Hypothalamus (tissue), 51 donors: ENCODE results near the gene GNA12.
A peak's percentile ranks its signal among the peaks of the same experiment; 100 is the strongest.

Experiments used
- DNase-seq, 51 donors: peaks; one replicate each; lab custom pipeline; 2025; lab: John Stamatoyannopoulos, UW

GNA12 gene

DNA sequence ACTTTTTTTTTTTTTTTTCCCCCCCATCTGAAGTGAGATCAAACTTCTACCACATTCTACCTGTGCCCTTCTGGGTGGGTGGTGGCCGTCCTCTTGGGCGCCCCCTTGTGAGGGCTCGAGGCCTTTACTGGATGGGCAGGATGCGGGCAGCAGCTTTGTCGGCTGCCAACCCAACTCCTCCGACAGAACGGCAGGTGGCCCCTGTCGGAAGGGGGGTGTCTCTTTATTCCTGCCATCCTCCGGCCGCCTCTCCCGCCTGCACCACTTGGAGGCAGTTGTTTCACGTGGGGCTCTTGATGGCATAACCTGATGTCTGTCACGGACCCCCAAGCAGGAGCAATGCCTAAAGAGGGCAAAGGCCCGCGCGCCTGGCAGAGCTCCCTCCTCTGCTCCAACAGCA lies 125.1 kb downstream of the GNA12 start:
- peak in 18 of 51 donors; percentile 20 to 56 (median 34) for DNase-seq

- no peak for DNase-seq
These were observed 125.7 kb downstream of the GNA12 start for GRCh38 chr7:2718296-2718965.

DNA sequence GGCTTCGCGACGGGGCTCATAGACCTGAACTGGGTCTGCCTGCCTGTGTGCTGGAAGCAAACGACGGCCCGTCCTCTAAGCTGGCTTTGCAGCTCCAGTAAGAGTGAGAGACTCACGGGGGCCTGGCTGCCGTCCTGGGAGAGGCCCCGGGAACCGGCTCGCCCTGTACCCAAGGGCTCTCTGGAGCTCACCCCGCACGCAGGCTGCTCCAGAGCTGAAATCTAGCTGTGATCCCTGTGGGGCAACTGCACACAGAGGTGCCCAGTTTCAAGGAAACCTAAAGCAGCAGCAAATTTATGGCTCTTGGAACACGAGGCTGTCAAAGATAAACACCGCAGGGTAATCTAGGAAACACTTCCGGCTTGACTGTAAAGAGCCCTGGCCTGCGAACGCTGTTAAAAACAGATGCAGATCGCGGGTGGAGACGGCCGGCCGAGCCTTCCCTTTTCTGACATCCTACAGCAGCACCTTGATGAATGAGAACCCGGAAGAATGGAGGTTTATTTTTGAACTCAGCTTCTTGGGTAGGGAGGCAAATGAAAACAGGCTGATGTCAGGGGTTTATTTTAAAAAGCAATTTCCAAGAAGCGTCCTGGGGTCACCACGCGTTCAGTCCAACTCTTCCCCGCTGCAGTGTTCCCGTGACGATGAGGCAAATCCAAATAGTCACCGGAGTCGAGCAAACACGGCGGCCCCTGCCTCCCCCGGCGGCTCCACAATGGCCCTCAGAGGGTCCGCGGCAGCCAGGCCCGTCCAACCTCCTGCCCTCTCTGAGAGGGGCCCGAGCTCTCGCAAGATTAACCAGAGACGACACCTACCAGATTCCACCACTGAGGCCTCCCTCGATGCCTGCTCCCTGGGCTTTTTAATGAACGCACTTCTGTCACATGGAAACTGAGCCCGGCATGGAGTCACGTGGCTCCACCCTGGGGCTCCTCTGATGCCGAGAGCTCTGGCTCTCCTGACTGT lies 126.5 kb downstream of the GNA12 start:
- DNase-seq, result peak in 2 of 51 donors; percentile 21 to 23

DNA sequence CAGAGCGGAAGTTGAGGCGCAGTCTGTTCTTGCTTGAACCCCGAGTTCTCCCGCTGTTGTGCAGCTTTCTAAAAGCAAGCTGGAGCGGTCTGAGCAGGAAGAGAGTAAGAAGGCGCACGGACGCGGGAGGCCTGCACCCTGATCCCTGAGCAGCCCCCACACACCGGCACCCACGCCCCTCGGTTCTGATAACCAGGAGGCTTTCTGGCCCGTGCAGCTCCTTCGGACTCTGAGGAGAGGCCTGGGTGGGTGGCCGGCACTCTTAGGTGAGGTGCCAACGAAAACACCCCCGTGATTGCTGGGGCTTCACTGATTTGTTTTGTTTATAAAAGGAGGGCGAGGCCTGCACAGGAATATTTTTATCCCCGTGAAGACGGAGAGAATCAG lies 127.2 kb downstream of the GNA12 start:
- no peak for DNase-seq

DNA sequence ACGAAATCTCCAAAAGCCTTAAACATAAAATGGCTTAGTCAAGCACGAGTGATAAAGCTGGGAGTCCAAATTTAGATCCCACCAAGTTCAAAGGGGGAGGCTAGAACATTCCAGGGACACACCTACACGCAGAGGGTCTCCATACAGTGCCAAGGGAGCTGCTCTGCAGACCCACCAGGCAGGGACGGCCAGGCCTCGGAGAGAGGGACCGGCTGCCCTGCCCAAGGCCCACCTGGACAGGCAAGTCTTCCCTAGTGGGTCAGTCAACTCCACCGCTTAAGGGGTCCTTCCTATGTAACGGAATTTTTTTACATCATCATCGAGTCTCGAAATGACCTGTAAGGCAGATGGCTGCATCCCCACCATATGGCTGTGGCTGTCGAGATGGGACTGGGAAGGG lies 127.6 kb downstream of the GNA12 start:
- no peak for DNase-seq

- no peak for DNase-seq
These were observed 128.5 kb downstream of the GNA12 start for GRCh38 chr7:2715341-2716231.

DNA sequence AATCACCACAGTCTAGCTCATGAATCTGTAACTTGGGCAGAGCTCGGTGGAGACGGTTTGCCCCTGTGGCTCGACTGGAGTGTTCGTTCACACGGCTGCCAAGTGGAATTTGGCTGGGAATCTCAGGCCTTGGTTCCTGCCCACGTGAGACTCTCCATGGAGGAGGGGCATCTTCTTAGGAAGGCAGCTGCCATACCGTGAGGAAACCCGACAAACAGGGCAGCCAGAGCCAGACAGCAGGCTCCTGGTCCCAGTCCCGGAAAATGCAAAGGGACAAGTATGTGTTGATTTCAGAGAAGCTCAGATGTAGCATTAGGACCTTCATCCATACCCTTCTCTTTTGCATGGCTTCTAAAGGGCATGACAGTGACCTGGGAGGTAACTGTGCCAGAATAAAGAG lies 129.5 kb downstream of the GNA12 start:
- no peak for DNase-seq

DNA sequence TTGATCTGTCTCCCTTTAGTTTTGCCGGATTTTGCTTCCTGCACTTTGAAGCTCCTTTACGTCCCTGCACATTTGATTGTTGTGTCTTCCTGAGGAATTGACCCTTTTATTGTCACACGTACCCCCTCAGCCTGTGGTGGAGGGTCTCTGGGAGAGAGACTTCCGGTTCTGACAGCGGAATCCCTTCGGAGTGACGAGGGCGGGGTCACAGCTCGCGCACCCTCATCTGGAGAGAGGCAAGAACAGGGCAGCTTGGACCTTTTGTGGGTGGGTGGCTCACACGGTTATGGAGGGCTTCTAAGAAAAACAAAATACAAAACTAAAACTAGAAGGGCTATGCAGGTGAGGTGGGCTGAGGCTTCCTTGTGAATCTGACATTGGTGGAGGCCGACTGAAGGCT lies 130.1 kb downstream of the GNA12 start:
- DNase-seq, result no peak

- peak in 1 of 51 donors; percentile 31 for DNase-seq
These were observed 130.7 kb downstream of the GNA12 start for GRCh38 chr7:2713370-2713769.

DNA sequence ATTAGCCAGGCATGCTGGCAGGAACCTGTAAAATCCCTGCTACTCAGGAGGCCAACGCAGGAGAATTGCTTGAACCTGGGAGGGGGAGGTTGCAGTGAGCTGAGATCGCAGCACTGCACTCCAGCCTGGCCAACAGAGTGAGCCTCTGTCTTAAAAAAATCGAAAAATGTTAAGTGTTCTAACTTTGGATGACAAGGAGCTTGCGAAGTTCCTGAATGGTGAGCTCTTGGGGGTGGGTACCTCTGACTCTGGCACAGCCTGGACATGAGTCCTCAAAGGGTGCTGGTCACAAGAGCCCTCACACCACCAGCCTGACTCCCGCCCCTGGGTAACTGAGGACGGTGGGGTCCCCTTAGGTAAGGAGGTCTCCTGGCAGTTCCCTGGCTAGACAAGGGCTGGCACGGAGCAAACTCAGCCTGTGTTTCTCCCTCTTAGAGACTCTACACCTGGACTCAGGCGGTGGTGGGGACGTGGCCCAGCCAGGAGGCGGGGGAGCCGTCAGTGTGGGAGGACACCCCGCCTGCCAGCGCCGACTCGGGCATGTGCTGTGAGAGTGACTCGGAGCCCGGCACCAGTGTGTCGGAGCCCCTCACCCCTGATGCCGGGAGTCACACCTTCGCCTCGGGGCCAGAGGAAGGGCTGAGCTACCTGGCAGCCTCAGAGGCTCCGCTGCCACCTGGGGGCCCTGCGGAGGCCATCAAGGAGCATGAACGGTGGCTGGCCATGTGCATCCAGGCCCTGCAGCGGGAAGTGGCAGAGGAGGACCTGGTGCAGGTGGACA lies 132.0 kb downstream of the GNA12 start:
- DNase-seq, result no peak

DNA sequence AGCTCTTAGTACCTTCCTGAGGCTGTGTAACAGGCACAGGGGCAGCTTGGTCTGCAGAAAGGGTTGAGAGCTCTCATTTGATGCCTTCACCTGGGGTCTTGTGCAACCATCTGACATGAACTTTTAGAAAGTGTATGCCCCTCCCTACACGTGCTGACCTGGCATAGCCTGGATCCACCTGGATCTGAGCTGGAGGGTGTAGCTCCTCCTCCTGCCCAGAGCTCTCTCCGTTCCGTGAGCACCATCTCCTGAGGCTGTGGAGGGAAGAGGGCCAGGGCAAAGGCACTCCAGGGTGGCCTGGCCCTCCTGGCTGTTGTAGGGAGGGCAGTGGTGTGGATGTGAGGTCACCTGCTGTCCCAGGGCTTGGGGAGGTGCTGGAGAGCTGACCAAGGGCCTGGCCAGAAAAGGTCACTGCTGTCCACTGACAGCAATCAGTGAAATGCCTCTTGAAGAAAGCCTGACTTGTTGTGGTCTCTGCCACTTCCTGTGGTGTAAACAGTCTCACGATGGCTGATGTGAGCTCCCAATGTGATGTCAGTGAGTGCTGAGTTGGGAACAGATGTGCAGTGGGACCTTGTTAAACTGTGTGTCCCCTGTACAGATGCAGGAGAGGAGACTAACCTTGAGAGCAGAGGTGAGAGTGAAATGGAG lies 133.1 kb downstream of the GNA12 start:
- DNase-seq, result no peak

GRCh38 chr7:2710286-2710655 lies 133.8 kb downstream of the GNA12 start:
- no peak for DNase-seq

DNA sequence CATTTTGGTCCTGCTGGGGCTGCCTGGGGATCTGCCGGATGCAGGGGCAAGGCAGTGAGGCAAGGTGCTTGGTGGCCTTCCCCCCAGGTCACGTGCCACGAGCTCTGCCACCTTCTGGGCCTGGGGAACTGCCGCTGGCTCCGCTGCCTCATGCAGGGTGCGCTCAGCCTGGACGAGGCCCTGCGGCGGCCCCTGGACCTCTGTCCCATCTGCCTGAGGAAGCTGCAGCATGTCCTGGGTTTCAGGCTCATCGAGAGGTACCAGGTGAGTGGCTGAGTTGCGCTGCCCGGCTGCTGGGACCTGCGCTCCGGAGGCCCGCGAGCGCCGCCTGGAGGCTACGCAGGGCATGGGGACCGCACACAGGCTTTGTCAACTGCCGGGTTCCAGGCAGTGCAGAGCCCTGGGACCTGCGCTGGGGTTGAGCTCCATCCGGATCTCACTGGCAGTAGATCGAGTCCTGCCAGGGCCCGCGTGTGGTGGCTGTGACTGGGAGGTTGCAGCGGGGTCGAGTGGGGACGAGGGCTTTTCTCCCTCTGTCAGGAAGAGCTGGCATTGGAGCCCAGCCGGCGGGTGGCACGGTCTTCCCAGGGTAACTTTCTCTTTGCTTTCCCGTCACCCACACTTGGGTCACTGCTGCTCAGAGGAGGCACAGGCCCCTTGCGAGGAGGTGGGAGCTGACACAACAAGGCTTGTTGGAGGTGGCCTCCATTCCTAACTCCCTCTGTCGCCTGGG lies 134.4 kb downstream of the GNA12 start:
- DNase-seq, result peak in 40 of 51 donors; percentile 19 to 83 (median 48)

GRCh38 chr7:2708547-2709310 lies 135.4 kb downstream of the GNA12 start:
- DNase-seq, result no peak

GRCh38 chr7:2708041-2708440 lies 136.1 kb downstream of the GNA12 start:
- DNase-seq, result no peak

DNA sequence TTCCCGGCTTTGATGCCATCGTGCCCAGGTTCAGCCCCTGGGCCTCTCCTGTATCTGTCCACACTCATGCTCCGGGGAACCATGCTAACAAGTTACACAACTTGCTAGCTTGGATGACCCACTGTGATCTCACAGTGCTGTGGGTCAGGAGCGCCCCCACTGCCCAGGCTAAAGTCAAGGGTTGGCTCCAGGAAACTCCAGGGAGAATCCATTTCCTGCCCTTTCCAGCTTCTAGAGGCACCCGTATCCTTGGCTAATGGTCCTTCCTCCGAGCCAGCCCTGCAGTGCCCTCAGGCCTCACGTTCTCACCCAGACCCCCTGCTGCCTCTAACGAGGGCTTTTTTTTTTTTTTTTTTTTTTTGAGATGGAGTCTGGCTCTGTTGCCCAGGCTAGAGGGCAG lies 136.6 kb downstream of the GNA12 start:
- DNase-seq, result no peak

GRCh38 chr7:2706685-2707126 lies 137.4 kb downstream of the GNA12 start:
- DNase-seq, result no peak
